K562 (cell line): Measurements from ENCODE around the gene CD101. TPM values are rescaled to one million over a fixed set of nuclear protein-coding genes. Genes with fewer than 3 reads are reported as not detected.

Source experiments
- ATAC-seq: fragments of 200-7000 bp; cut with Tn5 transposase; 3 replicates; pipeline ENCODE4 v1.9.1; 2020; ENCODE audit warnings: moderate library complexity
- BruUV-seq: library from RNA; stranded (reverse); fragments of 400-500 nt; replicated peaks from 2 replicates; lab custom pipeline; 2021; lab: Mats Ljungman, UMichigan
- CTCF ChIA-PET: fragments of 300-600 bp; formaldehyde crosslinking; extraction: SDS; loops from one replicate; lab custom pipeline; 2021; ENCODE audit warnings: low intra/inter-chr PET ratio; lab: Yijun Ruan, JAX
- POLR2A ChIA-PET: fragments of 300-600, 350-650 bp; sonication (Branson Sonifier 250); formaldehyde crosslinking; extraction: SDS; loops from one replicate; lab custom pipeline; 2021; ENCODE audit warnings: antibody characterized with exemption, inconsistent platforms; lab: Yijun Ruan, JAX
- DNase-seq, 4 experiments: peaks; one replicate each; pipeline versions ENCODE4 v3.0.0 to v3.0.0-alpha.2; 2011 to 2018; ENCODE audit warnings: low spot score in 3 of 4, mixed read lengths in 3 of 4; ENCODE audit errors: extremely low read depth in 1 of 4
- FAIRE-seq: peaks from 2 replicates; lab custom pipeline; 2011; peaks lifted over from hg19 to GRCh38; lab: Jason Lieb, UNC
- H2AFZ ChIP-seq: 2 replicates; pipeline ENCODE4 v1.6.0; 2011; ENCODE audit warnings: low read depth, low read length, control low read depth, inconsistent platforms
- H3K27ac ChIP-seq: fragments of 200-600 bp; 3 replicates; pipeline ENCODE4 v1.8.0; 2011; ENCODE audit warnings: low read depth, mild to moderate bottlenecking, control low read depth, inconsistent platforms, low read length, moderate library complexity, mixed read lengths; ENCODE audit errors: extremely low read depth
- H3K27me3 ChIP-seq, 2 experiments: fragments of 300-600 bp in 1 of 2; 2 replicates in 1 of 2; 3 replicates in 1 of 2; pipeline versions ENCODE4 v1.6.0 to v1.8.0; 2011; ENCODE audit warnings: inconsistent platforms in 2 of 2, low read length in 2 of 2, mild to moderate bottlenecking in 1 of 2, mixed read lengths in 1 of 2, moderate library complexity in 1 of 2; ENCODE audit not compliant: control insufficient read depth in 2 of 2, insufficient read depth in 2 of 2
- H3K36me3 ChIP-seq: fragments of 300-600 bp; 3 replicates; pipeline ENCODE4 v1.8.0; 2011; ENCODE audit warnings: mild to moderate bottlenecking, low read length, inconsistent platforms; ENCODE audit not compliant: control insufficient read depth, insufficient read depth
- H3K4me1 ChIP-seq, 2 experiments: fragments of 200-600 bp in 1 of 2; replicated peaks in 1 of 2; 2 replicates in 1 of 2; 3 replicates in 1 of 2; pipeline versions ENCODE4 v1.5.1 to v1.8.0; 2011; ENCODE audit warnings: inconsistent platforms in 2 of 2, low read length in 2 of 2, mild to moderate bottlenecking in 1 of 2, mixed read lengths in 1 of 2, moderate library complexity in 1 of 2; ENCODE audit not compliant: control insufficient read depth in 2 of 2, insufficient read depth in 2 of 2
- H3K4me2 ChIP-seq: 2 replicates; pipeline ENCODE4 v1.6.1; 2011; ENCODE audit warnings: low read length, control low read depth, inconsistent platforms, mixed read lengths; ENCODE audit not compliant: insufficient read depth
- H3K4me3 ChIP-seq: fragments of 200-600 bp; sonication (generic), shearing (Covaris generic); 2 replicates; pipeline ENCODE4 v1.5.1; 2016; ENCODE audit warnings: control low read depth, inconsistent platforms
- H3K79me2 ChIP-seq: fragments of 200-600 bp; 3 replicates; pipeline ENCODE4 v1.8.0; 2011; ENCODE audit warnings: low read length, inconsistent platforms; ENCODE audit not compliant: control insufficient read depth, insufficient read depth
- H3K9ac ChIP-seq, 2 experiments: 2 replicates each; pipeline versions ENCODE4 v1.6.0 to v1.6.1; 2011; ENCODE audit warnings: low read depth in 2 of 2, low read length in 2 of 2, control low read depth in 1 of 2, inconsistent platforms in 1 of 2, mild to moderate bottlenecking in 1 of 2, mixed read lengths in 1 of 2; ENCODE audit not compliant: insufficient read depth in 1 of 2
- H3K9me1 ChIP-seq: one replicate; pipeline ENCODE4 v1.6.0; 2011; ENCODE audit warnings: inconsistent platforms, mild to moderate bottlenecking, low read length, moderate library complexity; ENCODE audit not compliant: control insufficient read depth, insufficient read depth
- H3K9me3 ChIP-seq: replicated peaks from 2 replicates; pipeline ENCODE4 v1.5.1; 2011; ENCODE audit warnings: low read depth, low read length, inconsistent platforms; ENCODE audit not compliant: control insufficient read depth, insufficient read depth
- H4K20me1 ChIP-seq: replicated peaks from 2 replicates; pipeline ENCODE4 v1.6.1; 2011; ENCODE audit warnings: low read length, inconsistent platforms, mixed read lengths; ENCODE audit not compliant: control insufficient read depth, insufficient read depth
- SIN3B ChIP-seq: fragments of 450-650 bp; IDR thresholded peaks from 2 replicates; pipeline ENCODE4 v1.6.1; 2017; ENCODE audit warnings: low read depth, mild to moderate bottlenecking, moderate library complexity
- TFAM ChIP-seq: fragments of 250-450 bp; sonication (Bioruptor Pico); conservative IDR thresholded peaks from 2 replicates; pipeline ENCODE4 v1.5.0; 2021; ENCODE audit warnings: mild to moderate bottlenecking, moderate library complexity
- TSC22D4 ChIP-seq: fragments of 450-650 bp; IDR thresholded peaks from 2 replicates; pipeline ENCODE4 v1.6.1; 2016; ENCODE audit warnings: missing genetic modification characterization, missing biosample characterization, control low read depth
- ZNF609 ChIP-seq: sonication (generic); formaldehyde crosslinking; IDR thresholded peaks from 2 replicates; pipeline ENCODE4 v1.8.1; 2023; ENCODE audit warnings: missing genetic modification reagents, mild to moderate bottlenecking, borderline replicate concordance
- ZNF766 ChIP-seq: fragments of 200-800 bp; sonication (Bioruptor generic); conservative IDR thresholded peaks from 2 replicates; pipeline ENCODE4 v1.6.1; 2016; ENCODE audit warnings: missing genetic modification characterization, missing compliant biosample characterization
- WGBS: fragments of 100-300 bp; shearing (Covaris generic); methylation state at CpG from one replicate; pipeline ENCODE4 v1.1.6; 2016; ENCODE audit warnings: low coverage, mixed read lengths; ENCODE audit not compliant: insufficient coverage; ENCODE audit errors: missing lambda C conversion rate; 5-methylcytosine and 5-hydroxymethylcytosine counted together
- in situ Hi-C: fragments of 300-500 bp; cut with MboI; formaldehyde crosslinking; loops from 4 replicates; pipeline ENCODE4 v1.15.0; 2018; ENCODE audit warnings: inconsistent platforms, mixed read lengths
- intact Hi-C: fragments of 100-400 bp; cut with micrococcal nuclease; formaldehyde crosslinking; loops from 2 replicates; pipeline ENCODE4 v1.14.2; 2022
- polyA plus RNA-seq, 8 experiments: library from polyadenylated mRNA; depleted of rRNA in 4 of 8; stranded (reverse) in 5 of 8; unstranded in 3 of 8; fragments of >200 nt; fragmentation: Nextera tagmentation in 2 of 8; fragmentation: Illumina TruSeq in 1 of 8; extraction: Ambion mirVana in 2 of 8; extraction: Trizol in 1 of 8; gene quantifications; 2 replicates each; pipeline versions ENCODE4 v1.2.1 to v1.2.3, GENCODE V29; 2011 to 2014; ENCODE audit warnings: inconsistent platforms in 1 of 8, missing spikeins in 1 of 8
- total RNA-seq, 7 experiments: library from RNA; depleted of rRNA in 6 of 7; stranded (reverse); fragments of >200 nt in 6 of 7; fragmentation: Illumina TruSeq in 2 of 7; extraction: Trizol in 2 of 7; gene quantifications; 2 replicates each; pipeline versions ENCODE4 v1.2.1 to v1.2.3, GENCODE V29; 2011 to 2021; ENCODE audit warnings: low replicate concordance in 1 of 7

Gene CD101
- total and polyA plus RNA-seq, 9 of the 15 experiments (the other 6 are each of a cell fraction or from before 2014, with no cell fraction given), result 0.04 to 1.1 (median 0.20) TPM

GRCh38 chr1:116952738-116953275 is 48.8 kb upstream of the CD101 start:
- Histone ChIP-seq H3K4me3 (no peak overlapping the region), H3K9me1 (no peaks in the 10 kb centered on the region), H3K9ac (no peak overlapping the region), H3K4me1 (peaks cover 0 to 4% of the 10 kb centered on the region in 2 experiments; a peak in 2 of 5 replicates), H3K36me3 (peaks cover 46% of the 10 kb centered on the region), H4K20me1 (no peaks in the 10 kb centered on the region), H3K9me3 (no peaks in the 10 kb centered on the region), H3K79me2 (no peaks in the 10 kb centered on the region), H3K27me3 (no peaks in the 10 kb centered on the region), H3K4me2 (no peak overlapping the region), H2AFZ (no peak overlapping the region), H3K27ac (no peak overlapping the region)
- in situ Hi-C loops (no loop called here), intact Hi-C loops (no loop called here)
- TF ChIP-seq ZNF609 (CRISPR knock-in tag), result no peak
- no peak for TF ChIP-seq TSC22D4 (tag)
- no peak for TF ChIP-seq ZNF766
- TF ChIP-seq TFAM (CRISPR knock-in tag), result no peak
- no peak for TF ChIP-seq SIN3B
- 100% methylated on average over 2 of the region's 2 CpGs for WGBS
- ChIA-PET CTCF (interaction anchor here (0.6 kb wide), 1 partner anchor 23 kb away, joined by 3 read pairs; no protein-coding TSS in a partner anchor), POLR2A (interaction anchor here (1.0 kb wide), 1 partner anchor 13 kb away, joined by 4 read pairs; no protein-coding TSS in a partner anchor)
- FAIRE-seq, result no peak
- no TSS peak for BruUV-seq
- no peak for DNase-seq
- ATAC-seq, result no peak
